HG02763 (cell line): ENCODE measurements around the gene MAP3K9.
A peak's percentile ranks its signal among the peaks of the same experiment; 100 is the strongest.
"Not testable (repeated sequence)": the region's sequence is repeated elsewhere in the genome, so short reads cannot be mapped to it uniquely, and the experiment has no call there.

ENCODE experiments used
- ATAC-seq: cut with Tn5 transposase; IDR thresholded peaks from one replicate; pipeline ENCODE4 v1.9.1; 2021; ENCODE audit warnings: mild to moderate bottlenecking, moderate library complexity; ENCODE audit not compliant: unreplicated experiment

MAP3K9 gene

DNA sequence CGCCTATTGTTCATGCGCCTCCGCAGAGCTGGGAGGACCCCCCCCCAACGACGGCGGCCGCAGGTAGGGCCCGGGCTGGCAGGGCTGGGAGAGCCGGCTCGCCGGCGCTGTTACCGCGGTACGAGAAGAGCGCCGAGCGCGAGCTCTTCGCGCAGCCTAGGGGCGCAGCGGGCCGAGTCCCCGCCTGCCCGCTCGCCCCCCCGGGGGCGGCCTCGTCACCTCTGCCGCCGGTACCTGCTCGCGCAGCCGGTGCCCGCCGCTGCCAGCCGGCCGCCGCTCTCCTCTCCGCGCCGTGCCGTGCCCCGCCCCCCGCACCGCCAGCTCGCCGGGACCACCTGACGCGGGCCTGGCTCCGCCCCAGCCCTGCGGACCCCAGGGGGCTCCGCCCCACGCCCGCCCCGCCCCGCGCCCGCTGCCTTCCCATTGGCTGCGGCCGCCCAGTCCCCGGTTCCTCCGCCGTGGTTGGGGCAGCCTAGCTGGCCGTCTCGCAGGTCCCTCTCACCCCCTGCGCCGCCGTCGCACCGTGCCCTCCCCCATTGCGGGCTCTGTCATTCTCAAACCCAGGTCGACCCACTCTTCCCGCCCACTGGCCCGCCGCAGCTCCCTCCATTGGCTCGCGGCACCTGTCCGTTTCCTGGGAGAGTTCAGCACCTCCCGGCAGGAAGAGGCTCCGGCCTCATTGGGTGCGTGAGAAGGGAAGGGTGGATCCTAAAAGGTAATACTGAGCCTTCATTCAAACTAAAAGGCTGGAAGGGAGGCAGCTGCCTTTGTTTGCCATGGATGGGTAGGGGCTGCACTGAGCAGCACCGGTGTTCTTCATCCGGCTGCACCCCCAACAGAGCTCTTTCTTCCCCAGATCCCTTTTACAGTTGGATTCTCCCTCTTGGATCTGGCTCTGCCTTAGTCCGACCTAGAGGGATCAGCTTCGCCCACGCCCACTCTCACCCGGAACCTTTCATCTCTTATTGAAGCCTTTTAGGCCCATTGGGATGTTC is at the start of gene MAP3K9:
TSS of gene MAP3K9 (minus strand) at position 289 of the 995 bp plus-strand sequence. CDS start 342 bp downstream, outside the sequence.
- peak; percentile 88 for ATAC-seq

- no peak for ATAC-seq
Measured at GRCh38 chr14:70858641-70859040, 49.3 kb upstream of the MAP3K9 start.

GRCh38 chr14:70857496-70857890 is 48.2 kb upstream of the MAP3K9 start:
- ATAC-seq = no peak

- ATAC-seq = no peak
Measured at GRCh38 chr14:70856851-70857495, 47.7 kb upstream of the MAP3K9 start.

DNA sequence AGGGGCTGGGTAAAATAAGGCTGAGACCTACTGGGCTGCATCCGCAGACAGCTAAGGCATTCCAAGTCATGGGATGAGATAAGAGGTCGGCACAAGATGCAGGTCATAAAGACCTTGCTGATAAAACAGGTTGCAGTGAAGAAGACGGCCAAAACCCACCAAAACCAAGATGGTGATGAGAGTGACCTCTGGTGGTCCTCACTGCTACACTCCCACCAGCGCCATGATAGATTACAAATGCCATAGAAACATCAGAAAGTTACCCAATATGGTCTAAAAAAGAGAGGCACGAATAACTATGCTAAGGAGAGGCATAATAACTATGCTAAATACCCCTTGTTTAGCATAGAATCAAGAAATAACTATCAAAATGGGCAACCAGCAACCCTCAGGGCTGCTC is 46.2 kb upstream of the MAP3K9 start:
- no peak for ATAC-seq

DNA sequence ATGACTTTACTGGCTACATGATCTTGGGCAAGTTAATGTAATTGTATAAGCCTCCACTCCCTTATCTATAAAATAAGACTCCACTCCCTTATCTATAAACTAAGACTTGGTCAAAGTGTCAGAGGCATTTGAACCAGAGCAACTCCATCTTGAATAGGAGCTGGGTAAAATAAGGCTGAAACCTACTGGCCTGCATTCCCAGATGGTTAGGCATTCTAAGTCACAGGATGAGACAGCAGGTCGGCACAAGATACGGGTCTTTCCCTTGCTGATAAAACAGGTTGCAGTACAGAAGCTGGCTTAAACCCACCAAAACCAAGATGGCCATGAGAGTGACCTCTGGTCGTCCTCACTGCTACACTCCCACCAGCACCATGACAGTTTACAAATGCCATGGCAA is 44.3 kb upstream of the MAP3K9 start:
- not testable (repeated sequence) for ATAC-seq

- ATAC-seq = no peak
Measured at GRCh38 chr14:70847406-70848090, 38.2 kb upstream of the MAP3K9 start.

DNA sequence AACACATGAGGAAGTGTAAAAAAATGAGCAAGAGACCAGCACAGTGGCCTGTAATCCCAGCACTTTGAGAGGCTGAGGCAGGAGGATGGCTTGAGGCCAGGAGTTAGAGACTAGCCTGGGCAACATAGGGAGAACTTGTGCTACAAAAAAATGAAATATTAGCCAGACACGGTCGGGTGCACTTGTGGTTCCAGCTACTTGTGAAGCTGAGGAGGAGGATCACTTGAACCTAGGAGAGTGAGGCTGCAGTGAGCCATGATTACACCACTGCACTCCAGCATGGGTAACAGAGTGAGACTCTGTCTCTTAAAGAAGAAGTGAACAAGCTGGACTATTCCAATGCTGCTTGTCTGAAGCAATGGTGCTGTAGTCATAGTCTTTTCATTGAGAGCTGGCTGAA is 36.3 kb upstream of the MAP3K9 start:
- ATAC-seq = no peak

DNA sequence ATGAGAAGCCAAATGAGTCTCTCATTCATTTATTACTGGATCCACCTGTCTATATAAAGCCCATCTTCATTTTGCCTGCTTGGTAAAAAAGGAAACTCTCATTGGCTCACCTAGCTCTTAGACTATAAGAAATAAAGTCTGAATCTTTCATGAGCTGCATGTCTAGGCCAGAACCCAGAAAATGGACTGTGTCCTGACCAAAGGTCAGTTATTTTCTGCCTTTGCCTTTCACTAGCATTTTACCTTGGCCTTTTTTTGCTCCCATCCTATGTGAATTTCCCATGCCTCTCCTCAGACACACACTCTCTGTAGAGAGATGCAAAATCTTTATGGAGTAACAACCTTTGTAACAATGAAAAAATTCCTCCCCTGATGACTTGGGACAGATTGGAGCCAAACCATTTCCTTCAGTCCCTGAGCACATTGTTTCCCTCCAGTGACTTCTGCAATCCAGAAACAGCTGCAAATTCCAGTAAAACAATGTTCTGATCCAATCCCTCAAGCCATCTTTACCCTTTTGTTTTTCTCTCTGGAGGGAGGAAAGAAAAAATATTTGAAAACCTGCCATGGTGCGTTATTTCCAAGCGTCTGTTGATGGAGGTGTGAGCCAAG is 33.6 kb upstream of the MAP3K9 start:
- ATAC-seq = no peak

DNA sequence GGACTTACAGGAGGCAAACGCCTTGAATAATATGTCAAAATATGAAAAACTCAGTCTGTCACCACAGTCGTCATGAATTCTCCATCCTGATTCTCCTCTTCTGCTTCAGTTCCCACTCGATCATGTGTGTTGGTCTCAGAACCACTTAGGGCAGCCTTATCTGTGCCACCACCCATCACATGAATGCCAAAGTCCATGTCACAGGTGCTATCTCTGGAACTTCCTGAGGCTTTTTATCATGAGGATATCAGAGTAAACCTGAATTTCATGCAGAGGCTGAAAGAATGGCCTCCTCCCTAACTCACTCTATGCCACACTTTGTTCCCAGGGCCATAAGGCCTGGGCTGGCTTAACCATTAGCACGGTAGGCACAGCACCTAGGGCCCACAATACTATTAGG is 28.8 kb upstream of the MAP3K9 start:
- ATAC-seq = no peak

DNA sequence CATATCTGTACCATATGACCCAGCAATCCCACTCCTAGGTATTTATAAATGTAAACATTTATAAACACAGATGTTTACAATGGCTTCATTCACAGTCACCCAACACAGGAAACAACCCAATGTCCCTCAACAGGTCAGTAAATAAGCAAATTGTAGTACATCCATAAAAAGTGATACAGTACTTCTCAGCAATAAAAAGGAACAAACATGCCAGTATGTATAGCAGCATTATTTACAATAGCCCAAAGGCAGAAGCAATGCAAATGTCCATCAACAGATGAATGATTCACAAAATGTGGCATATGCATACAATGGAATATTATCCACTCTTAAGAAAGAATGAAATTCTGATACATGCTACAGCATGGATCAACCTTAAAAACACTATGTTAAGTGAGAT is 27.6 kb upstream of the MAP3K9 start:
- no peak for ATAC-seq

DNA sequence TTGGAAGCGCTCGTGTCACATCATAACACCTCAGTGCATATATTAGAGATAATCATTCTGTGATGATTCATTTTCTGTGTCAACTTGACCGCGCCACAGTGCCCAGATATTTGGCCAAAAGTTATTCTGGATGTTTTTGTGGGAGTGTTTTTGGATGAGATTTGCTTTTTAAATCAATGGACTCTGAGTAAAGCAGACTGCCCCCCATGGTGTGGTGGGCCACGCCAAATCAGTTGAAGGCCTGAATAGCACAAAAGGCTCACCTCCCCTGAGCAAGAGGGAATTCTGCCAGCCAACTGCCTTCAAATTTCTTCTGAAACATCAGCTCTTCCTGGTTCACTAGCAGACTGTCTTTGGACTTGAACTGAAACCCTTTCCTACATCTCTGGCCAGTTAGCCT is 24.6 kb upstream of the MAP3K9 start:
- ATAC-seq = no peak

GRCh38 chr14:70832561-70833305 is 23.4 kb upstream of the MAP3K9 start:
- no peak for ATAC-seq

- ATAC-seq = no peak
Measured at GRCh38 chr14:70830998-70831781, 21.9 kb upstream of the MAP3K9 start.

GRCh38 chr14:70828188-70828587 is 18.9 kb upstream of the MAP3K9 start:
- no peak for ATAC-seq

DNA sequence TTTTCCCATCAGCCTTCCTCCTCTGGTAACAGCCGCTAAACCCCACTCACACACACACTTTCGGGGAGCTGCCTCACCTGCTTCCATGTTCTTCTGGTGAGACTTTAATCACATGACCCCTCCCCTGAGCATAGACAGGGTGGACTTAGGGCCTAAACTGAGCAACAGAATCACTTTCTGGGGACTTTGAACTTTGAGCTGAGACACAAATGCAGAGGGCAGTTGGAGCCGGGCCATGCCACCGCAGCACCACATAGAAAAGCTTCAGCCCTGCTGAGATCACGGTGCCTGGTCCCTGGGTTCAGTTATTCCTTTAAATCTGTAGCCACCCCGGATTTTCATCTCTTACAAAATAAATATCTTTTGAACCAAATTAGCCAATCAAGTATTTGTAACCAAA is 18.4 kb upstream of the MAP3K9 start:
- ATAC-seq = no peak

DNA sequence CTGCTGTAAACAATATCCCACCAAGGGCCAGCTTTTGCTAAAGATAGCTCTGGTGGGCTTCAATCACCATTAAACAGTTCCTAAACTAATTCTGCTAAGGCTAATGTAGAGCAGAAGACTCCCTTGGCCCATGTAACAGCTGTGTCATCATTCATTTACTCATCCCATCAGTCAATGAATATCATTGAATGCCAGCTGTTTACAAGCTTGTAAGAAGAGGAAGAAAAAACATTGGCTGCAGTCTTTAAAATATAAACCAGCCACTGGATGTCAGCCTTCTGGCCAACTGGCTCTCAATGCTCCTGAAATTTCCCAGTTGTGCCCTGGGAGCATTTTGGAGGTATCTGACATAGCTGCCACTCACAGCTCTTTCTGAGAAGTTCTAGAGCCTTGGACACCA is 18.0 kb upstream of the MAP3K9 start:
- no peak for ATAC-seq

DNA sequence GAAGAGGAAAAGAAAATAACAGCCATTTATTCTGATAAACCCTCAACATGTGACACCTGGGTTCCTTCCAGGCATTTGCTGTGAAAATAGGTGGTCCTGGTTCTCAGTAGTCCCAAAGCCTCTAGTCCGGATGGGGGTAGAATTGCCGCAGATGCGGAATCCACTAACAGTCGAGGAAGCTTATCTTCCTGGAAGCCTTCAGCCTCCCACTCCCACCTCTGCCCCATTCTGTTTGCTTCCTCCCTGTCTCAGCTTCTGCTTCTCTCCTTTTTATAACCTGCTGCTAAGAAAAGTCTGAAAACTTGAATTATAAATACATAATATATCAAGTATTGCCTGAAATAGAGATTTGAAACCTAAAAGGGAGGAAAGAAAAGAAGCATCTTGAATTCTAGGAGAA is 14.0 kb upstream of the MAP3K9 start:
- ATAC-seq = no peak

GRCh38 chr14:70822530-70823185 is 13.3 kb upstream of the MAP3K9 start:
- no peak for ATAC-seq
